Activated CD4-positive, alpha-beta memory T cell treated with anti-CD3 and anti-CD28 coated beads for 36 hours (primary cell): Measurements from ENCODE around the gene SPINK6. TPM values are rescaled to one million over a fixed set of nuclear protein-coding genes. Genes with fewer than 3 reads are reported as not detected.

Experiments used
- CTCF ChIA-PET: fragments of 350-600 bp; sonication (Branson Sonifier 250); formaldehyde crosslinking; loops from one replicate; lab custom pipeline; 2021; ENCODE audit warnings: antibody characterized with exemption, inconsistent platforms; lab: Charles Lee
- POLR2A ChIA-PET: fragments of 350-600 bp; sonication (Branson Sonifier 250); formaldehyde crosslinking; loops from one replicate; lab custom pipeline; 2021; ENCODE audit warnings: antibody characterized with exemption; lab: Charles Lee
- DNase-seq: peaks from one replicate; pipeline ENCODE4 v3.0.0-alpha.2; 2020
- H3K27ac Mint-ChIP-seq: one replicate; pipeline ENCODE4 v1.8.0; 2021; ENCODE audit warnings: mixed read lengths
- H3K27me3 Mint-ChIP-seq: one replicate; pipeline ENCODE4 v1.8.0; 2021; ENCODE audit warnings: mixed read lengths
- H3K36me3 Mint-ChIP-seq: one replicate; pipeline ENCODE4 v1.8.0; 2021; ENCODE audit warnings: mixed read lengths
- H3K4me1 Mint-ChIP-seq: one replicate; pipeline ENCODE4 v1.8.0; 2021; ENCODE audit warnings: low read depth, mixed read lengths
- H3K4me3 Mint-ChIP-seq: one replicate; pipeline ENCODE4 v1.8.0; 2021; ENCODE audit warnings: mild to moderate bottlenecking, mixed read lengths
- H3K9me3 Mint-ChIP-seq: one replicate; pipeline ENCODE4 v1.8.0; 2021; ENCODE audit warnings: mixed read lengths
- intact Hi-C: fragments of 100-400 bp; cut with micrococcal nuclease; formaldehyde crosslinking; loops from one replicate; pipeline ENCODE4 v1.15.1; 2023
- total RNA-seq, 2 experiments: library from RNA; stranded (reverse); gene quantifications; one replicate each; pipeline ENCODE4 v1.2.3, GENCODE V29; 2021

The SPINK6 gene
- total RNA-seq, result not detected

GRCh38 chr5:148202531-148203203 lies at the start of gene SPINK6:
SPINK6 (plus strand) TSS chr5:148203042; CDS start chr5:148203097, 55 bp downstream.
- Mint-ChIP-seq H3K36me3 (no peaks in the 10 kb centered on the region), H3K27me3 (peaks cover 3% of the 10 kb centered on the region), H3K27ac (no peak within 1 kb of the TSS), H3K9me3 (no peaks in the 10 kb centered on the region), H3K4me3 (no peak within 1 kb of the TSS), H3K4me1 (no peaks in the 10 kb centered on the region)
- ChIA-PET CTCF (no interaction called here), POLR2A (no interaction called here)
- intact Hi-C loops, result no loop called here
- no peak for DNase-seq

- H3K9me3 Mint-ChIP-seq, result peaks cover 2% of the 10 kb centered on the region
- peaks cover 2% of the 10 kb centered on the region for H3K27me3 Mint-ChIP-seq
- CTCF ChIA-PET, result no interaction called here
- H3K36me3 Mint-ChIP-seq, result no peaks in the 10 kb centered on the region
- no peaks in the 10 kb centered on the region for H3K4me1 Mint-ChIP-seq
- POLR2A ChIA-PET, result no interaction called here
- no peak for DNase-seq
- intact Hi-C loops, result no loop called here
- H3K4me3 Mint-ChIP-seq, result no peak overlapping the region
- no peak overlapping the region for H3K27ac Mint-ChIP-seq
Measured at GRCh38 chr5:148156609-148157008, 46.2 kb upstream of the SPINK6 start.

GRCh38 chr5:148162038-148162437 lies 40.8 kb upstream of the SPINK6 start:
- no peak for DNase-seq
- intact Hi-C loops, result no loop called here
- no peaks in the 10 kb centered on the region for H3K4me1 Mint-ChIP-seq
- no peaks in the 10 kb centered on the region for H3K9me3 Mint-ChIP-seq
- H3K36me3 Mint-ChIP-seq, result no peaks in the 10 kb centered on the region
- H3K4me3 Mint-ChIP-seq, result no peak overlapping the region
- CTCF ChIA-PET, result no interaction called here
- no peaks in the 10 kb centered on the region for H3K27me3 Mint-ChIP-seq
- POLR2A ChIA-PET, result interaction anchor here (0.6 kb wide), 1 partner anchor 112 kb away, joined by 3 read pairs; no protein-coding TSS in a partner anchor
- no peak overlapping the region for H3K27ac Mint-ChIP-seq

- Mint-ChIP-seq H3K27ac (no peak overlapping the region), H3K4me3 (no peak overlapping the region), H3K9me3 (no peaks in the 10 kb centered on the region), H3K27me3 (no peaks in the 10 kb centered on the region), H3K4me1 (no peaks in the 10 kb centered on the region), H3K36me3 (no peaks in the 10 kb centered on the region)
- ChIA-PET POLR2A (no interaction called here), CTCF (no interaction called here)
- DNase-seq, result no peak
- intact Hi-C loops, result no loop called here
Measured at GRCh38 chr5:148163345-148163744, 39.5 kb upstream of the SPINK6 start.

- Mint-ChIP-seq H3K27me3 (no peaks in the 10 kb centered on the region), H3K36me3 (no peaks in the 10 kb centered on the region), H3K4me3 (no peak overlapping the region), H3K27ac (no peak overlapping the region), H3K4me1 (no peaks in the 10 kb centered on the region), H3K9me3 (no peaks in the 10 kb centered on the region)
- DNase-seq, result no peak
- intact Hi-C loops, result no loop called here
- POLR2A ChIA-PET, result no interaction called here
- CTCF ChIA-PET, result no interaction called here
Measured at GRCh38 chr5:148166550-148167283, 36.1 kb upstream of the SPINK6 start.

GRCh38 chr5:148168246-148168645 lies 34.6 kb upstream of the SPINK6 start, which contains the start of gene SPINK14:
SPINK14 (plus strand) TSS chr5:148168546; CDS start chr5:148169733, 1,187 bp downstream.
- ChIA-PET POLR2A (interaction anchor here (0.7 kb wide), 1 partner anchor 9 kb away, joined by 4 read pairs; no protein-coding TSS in a partner anchor), CTCF (no interaction called here)
- no peak for DNase-seq
- Mint-ChIP-seq H3K36me3 (no peaks in the 10 kb centered on the region), H3K27ac (no peak within 1 kb of the TSS), H3K9me3 (no peaks in the 10 kb centered on the region), H3K4me3 (no peak within 1 kb of the TSS), H3K27me3 (no peaks in the 10 kb centered on the region), H3K4me1 (no peaks in the 10 kb centered on the region)
- intact Hi-C loops, result no loop called here

- ChIA-PET POLR2A (no interaction called here), CTCF (no interaction called here)
- H3K27me3 Mint-ChIP-seq, result peaks cover 3% of the 10 kb centered on the region
- H3K27ac Mint-ChIP-seq, result no peak overlapping the region
- no peak overlapping the region for H3K4me3 Mint-ChIP-seq
- DNase-seq, result no peak
- intact Hi-C loops, result no loop called here
- H3K9me3 Mint-ChIP-seq, result no peaks in the 10 kb centered on the region
- no peaks in the 10 kb centered on the region for H3K4me1 Mint-ChIP-seq
- no peaks in the 10 kb centered on the region for H3K36me3 Mint-ChIP-seq
Measured at GRCh38 chr5:148172377-148172776, 30.5 kb upstream of the SPINK6 start.

GRCh38 chr5:148176480-148176879 lies 26.4 kb upstream of the SPINK6 start:
- ChIA-PET POLR2A (no interaction called here), CTCF (interaction anchor here (0.6 to 3.4 kb wide), 2 partner anchors 218 to 555 kb away, joined by 3 to 14 read pairs; no protein-coding TSS in a partner anchor)
- Mint-ChIP-seq H3K27ac (no peak overlapping the region), H3K27me3 (peaks cover 7% of the 10 kb centered on the region), H3K36me3 (no peaks in the 10 kb centered on the region), H3K4me1 (no peaks in the 10 kb centered on the region), H3K9me3 (no peaks in the 10 kb centered on the region), H3K4me3 (no peak overlapping the region)
- intact Hi-C loops, result no loop called here
- DNase-seq, result no peak

GRCh38 chr5:148177207-148177606 lies 25.6 kb upstream of the SPINK6 start:
- CTCF ChIA-PET, result interaction anchor here (3.4 kb wide), 1 partner anchor 554 kb away, joined by 14 read pairs; no protein-coding TSS in a partner anchor
- no peaks in the 10 kb centered on the region for H3K36me3 Mint-ChIP-seq

GRCh38 chr5:148179234-148179824 lies 23.5 kb upstream of the SPINK6 start:
- H3K4me3 Mint-ChIP-seq, result no peak overlapping the region

More at GRCh38 chr5:148177207-148177606, 25.6 kb upstream of the SPINK6 start:
- Mint-ChIP-seq H3K4me1 (no peaks in the 10 kb centered on the region), H3K27me3 (peaks cover 7% of the 10 kb centered on the region), H3K27ac (no peak overlapping the region), H3K9me3 (no peaks in the 10 kb centered on the region), H3K4me3 (no peak overlapping the region)
- no peak for DNase-seq
- intact Hi-C loops, result no loop called here
- POLR2A ChIA-PET, result no interaction called here

GRCh38 chr5:148186248-148187003 lies 16.4 kb upstream of the SPINK6 start:
- no peak for DNase-seq
- Mint-ChIP-seq H3K4me3 (no peak overlapping the region), H3K9me3 (no peaks in the 10 kb centered on the region), H3K36me3 (no peaks in the 10 kb centered on the region), H3K4me1 (peaks cover 9% of the 10 kb centered on the region), H3K27me3 (peaks cover 8% of the 10 kb centered on the region), H3K27ac (no peak overlapping the region)
- CTCF ChIA-PET, result interaction anchor here (0.6 to 1.8 kb wide), 7 partner anchors 11 to 544 kb away, joined by 3 to 14 read pairs (median 3); no protein-coding TSS in a partner anchor
- POLR2A ChIA-PET, result no interaction called here
- intact Hi-C loops, result loop anchor here (1.0 to 10.0 kb wide), 6 partner anchors 197 to 1742 kb away; partner anchors contain the start of genes FBXO38 and TCERG1

More at GRCh38 chr5:148179234-148179824, 23.5 kb upstream of the SPINK6 start:
- no peaks in the 10 kb centered on the region for H3K9me3 Mint-ChIP-seq
- ChIA-PET POLR2A (no interaction called here), CTCF (interaction anchor here (0.6 to 2.9 kb wide), 14 partner anchors 19 to 552 kb away, joined by 3 to 48 read pairs (median 3); no protein-coding TSS in a partner anchor)
- H3K4me1 Mint-ChIP-seq, result no peaks in the 10 kb centered on the region
- no peak for DNase-seq
- H3K36me3 Mint-ChIP-seq, result no peaks in the 10 kb centered on the region
- H3K27me3 Mint-ChIP-seq, result peaks cover 7% of the 10 kb centered on the region
- intact Hi-C loops, result loop anchor here (1.0 to 2.0 kb wide), 5 partner anchors 195 to 552 kb away; partner anchors contain the start of gene FBXO38
- H3K27ac Mint-ChIP-seq, result no peak overlapping the region
